GM03348 (cell line): Measurements from ENCODE around the gene COCH.
"Not testable (repeated sequence)": the region's sequence is repeated elsewhere in the genome, so short reads cannot be mapped to it uniquely, and the experiment has no call there.

Experiments used
- DNase-seq: peaks from one replicate; pipeline ENCODE4 v3.0.0; 2012; ENCODE audit warnings: low spot score

The COCH gene

GRCh38 chr14:30875788-30876053 lies 1.4 kb downstream of the COCH start:
- DNase-seq: no peak

GRCh38 chr14:30876692-30877091 lies 2.3 kb downstream of the COCH start:
- no peak for DNase-seq

GRCh38 chr14:30882431-30882830 lies 8.1 kb downstream of the COCH start:
- peak; percentile 36 for DNase-seq

- no peak for DNase-seq
Measured at GRCh38 chr14:30883508-30884294, 9.3 kb downstream of the COCH start.

- no peak for DNase-seq
Measured at GRCh38 chr14:30884901-30885300, 10.5 kb downstream of the COCH start.

- DNase-seq: no peak
Measured at GRCh38 chr14:30885840-30886740, 11.7 kb downstream of the COCH start.

- DNase-seq: no peak
Measured at GRCh38 chr14:30888480-30889243, 14.3 kb downstream of the COCH start.

- DNase-seq: no peak
Measured at GRCh38 chr14:30889244-30889594, 14.9 kb downstream of the COCH start.

GRCh38 chr14:30893819-30894218 lies 19.5 kb downstream of the COCH start:
- no peak for DNase-seq

GRCh38 chr14:30894923-30895515 lies 20.7 kb downstream of the COCH start:
- no peak for DNase-seq

GRCh38 chr14:30896435-30896834 lies 22.1 kb downstream of the COCH start:
- DNase-seq: no peak

- DNase-seq: not testable (repeated sequence)
Measured at GRCh38 chr14:30897121-30897520, 22.8 kb downstream of the COCH start.

GRCh38 chr14:30903285-30904124 lies 29.1 kb downstream of the COCH start:
- DNase-seq: no peak

- peak; percentile 7 for DNase-seq
Measured at GRCh38 chr14:30906752-30907658, 32.6 kb downstream of the COCH start.

GRCh38 chr14:30907659-30908057 lies 33.3 kb downstream of the COCH start:
- no peak for DNase-seq

GRCh38 chr14:30908826-30909225 lies 34.5 kb downstream of the COCH start:
- no peak for DNase-seq

- no peak for DNase-seq
Measured at GRCh38 chr14:30914812-30915211, 40.5 kb downstream of the COCH start.

- DNase-seq: peak; percentile 37
Measured at GRCh38 chr14:30915596-30915995, 41.2 kb downstream of the COCH start.

GRCh38 chr14:30921305-30921704 lies 46.9 kb downstream of the COCH start:
- DNase-seq: peak; percentile 3

- DNase-seq: no peak
Measured at GRCh38 chr14:30921788-30922187, 47.4 kb downstream of the COCH start.
